ENCODE measurements around the gene MACF1. TPM values are rescaled to one million over a fixed set of nuclear protein-coding genes. Genes with fewer than 3 reads are reported as not detected.

Gene MACF1
- total and polyA plus RNA-seq, 2 donors from 2014 or later: 65.7 to 387 TPM

GRCh38 chr1:39328586-39329121 lies 124.2 kb downstream of the MACF1 start:
- Histone ChIP-seq H3K36me3 (ENCODE audit: control insufficient read depth in 2 of 3, insufficient read depth in 3 of 3, low read length in 3 of 3) (peaks cover 12 to 67% (median 46%) of the 10 kb centered on the region in 3 donors), H3K4me1 (ENCODE audit: control insufficient read depth in 2 of 3, insufficient read depth in 2 of 3, low read depth in 1 of 3, low read length in 3 of 3) (no peaks in the 10 kb centered on the region), H3K9ac (ENCODE audit: low read length in 3 of 3) (no peak overlapping the region), H3K4me3 (ENCODE audit: low read length in 3 of 3) (no peak overlapping the region), H3K9me3 (ENCODE audit: control insufficient read depth in 2 of 3, insufficient read depth in 1 of 3, low read length in 3 of 3) (no peaks in the 10 kb centered on the region), H3K27ac (ENCODE audit: low read depth in 2 of 2, low read length in 2 of 2) (no peak overlapping the region), H3K27me3 (ENCODE audit: control insufficient read depth, insufficient read depth, low read length) (no peaks in the 10 kb centered on the region)
- TF ChIP-seq CTCF (IDR thresholded peaks at IDR 0.05; ENCODE audit: borderline replicate concordance, extremely low read depth, insufficient read depth): no peak
- DNase-seq (peak in 2 of 5 donors; percentile 0 to 17), FAIRE-seq (no peak)
- intact Hi-C loops (cut with DNase I): no loop called here

GRCh38 chr1:39331647-39332046 lies 127.2 kb downstream of the MACF1 start:
- Histone ChIP-seq H3K27me3 (ENCODE audit: control insufficient read depth, insufficient read depth, low read length) (no peaks in the 10 kb centered on the region), H3K4me1 (ENCODE audit: control insufficient read depth in 2 of 3, insufficient read depth in 2 of 3, low read depth in 1 of 3, low read length in 3 of 3) (no peaks in the 10 kb centered on the region), H3K4me3 (ENCODE audit: low read length in 3 of 3) (no peak overlapping the region), H3K36me3 (ENCODE audit: control insufficient read depth in 2 of 3, insufficient read depth in 3 of 3, low read length in 3 of 3) (peaks cover 7 to 46% (median 32%) of the 10 kb centered on the region in 3 donors), H3K27ac (ENCODE audit: low read depth in 2 of 2, low read length in 2 of 2) (no peak overlapping the region), H3K9me3 (ENCODE audit: control insufficient read depth in 2 of 3, insufficient read depth in 1 of 3, low read length in 3 of 3) (no peaks in the 10 kb centered on the region), H3K9ac (ENCODE audit: low read length in 3 of 3) (no peak overlapping the region)
- FAIRE-seq (no peak), DNase-seq (no peak)
- no peak for TF ChIP-seq CTCF (IDR thresholded peaks at IDR 0.05; ENCODE audit: borderline replicate concordance, extremely low read depth, insufficient read depth)
- intact Hi-C loops (cut with DNase I): no loop called here

- H3K9ac ChIP-seq (ENCODE audit: low read length in 3 of 3): no peak overlapping the region
These were observed 127.8 kb downstream of the MACF1 start for GRCh38 chr1:39332291-39332690.

More at GRCh38 chr1:39332291-39332690, 127.8 kb downstream of the MACF1 start:
- TF ChIP-seq CTCF (IDR thresholded peaks at IDR 0.05; ENCODE audit: borderline replicate concordance, extremely low read depth, insufficient read depth): no peak
- H3K27me3 ChIP-seq (ENCODE audit: control insufficient read depth, insufficient read depth, low read length): no peaks in the 10 kb centered on the region
- H3K27ac ChIP-seq (ENCODE audit: low read depth in 2 of 2, low read length in 2 of 2): no peak overlapping the region
- no peak for FAIRE-seq
- H3K4me3 ChIP-seq (ENCODE audit: low read length in 3 of 3): no peak overlapping the region
- H3K36me3 ChIP-seq (ENCODE audit: control insufficient read depth in 2 of 3, insufficient read depth in 3 of 3, low read length in 3 of 3): peaks cover 8 to 45% (median 29%) of the 10 kb centered on the region in 3 donors
- intact Hi-C loops (cut with DNase I): no loop called here
- no peaks in the 10 kb centered on the region for H3K4me1 ChIP-seq (ENCODE audit: control insufficient read depth in 2 of 3, insufficient read depth in 2 of 3, low read depth in 1 of 3, low read length in 3 of 3)
- no peak for DNase-seq
- no peaks in the 10 kb centered on the region for H3K9me3 ChIP-seq (ENCODE audit: control insufficient read depth in 2 of 3, insufficient read depth in 1 of 3, low read length in 3 of 3)

All from kidney (tissue), 14 donors.